Right lung (tissue), 5 donors: Measurements from ENCODE around the gene PTPRK. TPM values are rescaled to one million over a fixed set of nuclear protein-coding genes. Genes with fewer than 3 reads are reported as not detected.
"Not testable (repeated sequence)": the region's sequence is repeated elsewhere in the genome, so short reads cannot be mapped to it uniquely, and the experiment has no call there.

Source experiments
- DNase-seq, 2 donors: peaks; one replicate each; pipeline ENCODE4 v3.0.0-alpha.2; 2013
- polyA plus RNA-seq, 5 donors: library from polyadenylated mRNA; unstranded; fragments of 120-200 nt; gene quantifications; one replicate each; pipeline versions ENCODE4 v1.2.1 to v1.2.3, GENCODE V29; 2013; ENCODE audit warnings: inconsistent platforms in 1 of 5, low replicate concordance in 1 of 5; ENCODE audit not compliant: insufficient read length in 5 of 5, insufficient read depth in 1 of 5

The PTPRK gene
- polyA plus RNA-seq, 5 donors = 55.4 to 92.1 (median 85.6) TPM

GRCh38 chr6:128491610-128492206, 28.7 kb downstream of the PTPRK start:
- no peak for DNase-seq

- DNase-seq = no peak
Measured at GRCh38 chr6:128491100-128491581, 29.3 kb downstream of the PTPRK start.

- DNase-seq = no peak
Measured at GRCh38 chr6:128487746-128488145, 32.7 kb downstream of the PTPRK start.

- DNase-seq = no peak
Measured at GRCh38 chr6:128487055-128487454, 33.3 kb downstream of the PTPRK start.

- not testable (repeated sequence) for DNase-seq
Measured at GRCh38 chr6:128486580-128486979, 33.8 kb downstream of the PTPRK start.

- DNase-seq = no peak
Measured at GRCh38 chr6:128483472-128484135, 36.8 kb downstream of the PTPRK start.

- DNase-seq = no peak
Measured at GRCh38 chr6:128482642-128483041, 37.8 kb downstream of the PTPRK start.

- DNase-seq = no peak
Measured at GRCh38 chr6:128479991-128480390, 40.4 kb downstream of the PTPRK start.

GRCh38 chr6:128479048-128479666, 41.2 kb downstream of the PTPRK start:
- no peak for DNase-seq

GRCh38 chr6:128478230-128479047, 42.0 kb downstream of the PTPRK start:
- no peak for DNase-seq

GRCh38 chr6:128474933-128475332, 45.5 kb downstream of the PTPRK start:
- DNase-seq = no peak

GRCh38 chr6:128474481-128474880, 45.9 kb downstream of the PTPRK start:
- no peak for DNase-seq

- no peak for DNase-seq
Measured at GRCh38 chr6:128471907-128472306, 48.5 kb downstream of the PTPRK start.

GRCh38 chr6:128465368-128466343, 54.7 kb downstream of the PTPRK start:
- DNase-seq = no peak

- no peak for DNase-seq
Measured at GRCh38 chr6:128464790-128465189, 55.6 kb downstream of the PTPRK start.

GRCh38 chr6:128463942-128464341, 56.5 kb downstream of the PTPRK start:
- no peak for DNase-seq

- DNase-seq = no peak
Measured at GRCh38 chr6:128461501-128461900, 58.9 kb downstream of the PTPRK start.

- no peak for DNase-seq
Measured at GRCh38 chr6:128456510-128457230, 63.7 kb downstream of the PTPRK start.

GRCh38 chr6:128455959-128456358, 64.4 kb downstream of the PTPRK start:
- no peak for DNase-seq

- DNase-seq = no peak
Measured at GRCh38 chr6:128452713-128453112, 67.7 kb downstream of the PTPRK start.
